MM.1S (cell line): Measurements from ENCODE around the gene SLC43A3.

Experiments
- CTCF ChIP-seq: fragments of 300-600 bp; sonication (generic); IDR thresholded peaks from 2 replicates; pipeline ENCODE4 v1.5.1; 2016; ENCODE audit warnings: antibody characterized with exemption, low read length, mixed read lengths
- EZH2 ChIP-seq: fragments of 300-600 bp; sonication (generic); optimal IDR thresholded peaks from 2 replicates; pipeline ENCODE3; 2017; ENCODE audit warnings: low read depth, mild to moderate bottlenecking, antibody characterized with exemption, low read length, mixed read lengths
- EZH2phosphoT487 ChIP-seq: fragments of 300-600 bp; sonication (generic); IDR thresholded peaks from 2 replicates; pipeline ENCODE4 v1.6.1; 2018; ENCODE audit warnings: antibody characterized with exemption, low read length

DNA sequence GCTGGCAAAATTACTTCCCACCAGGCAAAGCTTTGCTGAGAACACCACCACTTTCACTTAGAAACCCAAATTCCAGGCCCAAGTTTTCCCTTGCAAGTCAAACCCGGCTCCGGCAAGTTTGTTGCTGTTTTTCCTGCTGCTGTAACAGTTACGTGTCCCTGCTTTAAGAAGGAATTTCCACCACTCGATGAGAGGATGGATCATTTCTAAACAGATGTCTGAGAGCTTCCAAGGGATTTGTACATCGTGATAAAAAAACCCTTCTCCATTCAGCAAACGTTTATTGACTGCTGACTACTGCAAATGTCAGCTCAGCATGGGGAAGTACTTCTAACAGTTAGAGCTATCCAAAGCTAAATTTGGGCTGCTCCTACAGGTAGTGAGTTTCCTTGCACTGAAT, 69.1 kb downstream of the SLC43A3 start:
- TF ChIP-seq CTCF = no peak
- TF ChIP-seq EZH2 = no peak
- TF ChIP-seq EZH2phosphoT487 = no peak
